ENCODE data around the gene DDX27. TPM values are rescaled to one million over a fixed set of nuclear protein-coding genes. Genes with fewer than 3 reads are reported as not detected.
A peak's percentile ranks its signal among the peaks of the same experiment; 100 is the strongest.

The DDX27 gene
- total and polyA plus RNA-seq, 9 of the 15 experiments (the other 6 are each of a cell fraction or from before 2014, with no cell fraction given): 17.9 to 79.3 (median 57.0) TPM

- no peaks in the 10 kb centered on the region for H3K27me3 ChIP-seq (ENCODE audit: control insufficient read depth in 2 of 2, insufficient read depth in 2 of 2, low read length in 2 of 2)
- H2AFZ ChIP-seq (ENCODE audit: low read depth, low read length): no peak overlapping the region
- peak overlapping the region; percentile 93 for H3K4me3 ChIP-seq
- FAIRE-seq: no peak
- peaks cover 91% of the 10 kb centered on the region for H4K20me1 ChIP-seq (replicated peaks; ENCODE audit: control insufficient read depth, insufficient read depth, low read length)
- intact Hi-C loops (cut with micrococcal nuclease): no loop called here
- H3K4me1 ChIP-seq (replicated peaks in 1 of 2; ENCODE audit: control insufficient read depth in 2 of 2, insufficient read depth in 2 of 2, low read length in 2 of 2): peaks cover 7 to 47% of the 10 kb centered on the region in 2 experiments
- DNase-seq (ENCODE audit: extremely low read depth in 1 of 4, low spot score in 3 of 4): peak in 2 of 4 experiments; percentile 14 to 26
- BruUV-seq (replicated peaks): no TSS peak
- H3K27ac ChIP-seq (ENCODE audit: extremely low read depth, low read depth, low read length): peak overlapping the region; percentile 95; the same call in 2 of the 3 replicates
- ATAC-seq: peak; percentile 6; the same call in 2 of the 3 replicates
- H3K36me3 ChIP-seq (ENCODE audit: control insufficient read depth, insufficient read depth, low read length): peaks cover 100% of the 10 kb centered on the region
- peaks cover 100% of the 10 kb centered on the region for H3K79me2 ChIP-seq (ENCODE audit: control insufficient read depth, insufficient read depth, low read length)
- POLR2A ChIA-PET: interaction anchor here (6.0 kb wide), 1 partner anchor 7 kb away, joined by 68 read pairs; no protein-coding TSS in a partner anchor
- in situ Hi-C loops (cut with MboI): no loop called here
- CTCF ChIA-PET (ENCODE audit: low intra/inter-chr PET ratio): interaction anchor here (0.7 kb wide), 1 partner anchor 1993 kb away, joined by 4 read pairs; no protein-coding TSS in a partner anchor
- H3K4me2 ChIP-seq (ENCODE audit: insufficient read depth, low read length): peak overlapping the region; percentile 99
- H3K9me1 ChIP-seq (ENCODE audit: control insufficient read depth, insufficient read depth, low read length): peaks cover 21% of the 10 kb centered on the region
- H3K9ac ChIP-seq (ENCODE audit: insufficient read depth in 1 of 2, low read depth in 2 of 2, low read length in 2 of 2): peak overlapping the region; percentile 61 to 99; a peak in 3 of 4 replicates
- peaks cover 2% of the 10 kb centered on the region; the same call in 1 of the 2 replicates for H3K9me3 ChIP-seq (replicated peaks; ENCODE audit: control insufficient read depth, insufficient read depth, low read depth, low read length)
- WGBS (ENCODE audit: insufficient coverage, low coverage, missing lambda C conversion rate): 16% methylated on average over 3 of the region's 3 CpGs
- TF ChIP-seq PCBP2 (IDR thresholded peaks at IDR 0.05; ENCODE audit: low read depth, low read length, poor library complexity, severe bottlenecking) (no peak), CREBBP (IDR thresholded peaks at IDR 0.05; ENCODE audit: low read depth, low read length) (no peak), ZNF75A (CRISPR knock-in tag; IDR thresholded peaks at IDR 0.05) (peak; percentile 55; the same call in 1 of the 2 replicates), NR4A1 (CRISPR knock-in tag; IDR thresholded peaks at IDR 0.05) (no peak), NR4A1 (tag; IDR thresholded peaks at IDR 0.05) (no peak), NCOR1 (IDR thresholded peaks at IDR 0.05) (no peak), POLR2A (conservative IDR thresholded peaks at IDR 0.05) (peak; percentile 58), CHCHD3 (CRISPR knock-in tag; IDR thresholded peaks at IDR 0.05) (no peak), ZNF740 (CRISPR knock-in tag; IDR thresholded peaks at IDR 0.05) (no peak), ZNF740 (tag; IDR thresholded peaks at IDR 0.05) (no peak), CHD4 (IDR thresholded peaks at IDR 0.05; ENCODE audit: insufficient read depth, insufficient replicate concordance, low read depth, low read length, poor library complexity, severe bottlenecking) (no peak), MYBL2 (IDR thresholded peaks at IDR 0.05; ENCODE audit: low read depth) (no peak), MYBL2 (CRISPR knock-in tag; IDR thresholded peaks at IDR 0.05; ENCODE audit: borderline replicate concordance) (no peak), SNRNP70 (optimal IDR thresholded peaks at IDR 0.05; ENCODE audit: low read depth, low read length) (no peak), ZNF436 (CRISPR knock-in tag; IDR thresholded peaks at IDR 0.05) (no peak), ZNF445 (CRISPR knock-in tag; IDR thresholded peaks at IDR 0.05; ENCODE audit: low read depth) (peak; percentile 72; the same call in 1 of the 2 replicates), POLR2AphosphoS5 (IDR thresholded peaks at IDR 0.05; ENCODE audit: control insufficient read depth, insufficient read depth, low read depth, low read length) (peak; percentile 58), RBFOX2 (IDR thresholded peaks at IDR 0.05; ENCODE audit: low read depth, low read length) (peak; percentile 49; the same call in 1 of the 2 replicates), MEF2D (tag; conservative IDR thresholded peaks at IDR 0.05; ENCODE audit: low read depth) (no peak), HNRNPL (IDR thresholded peaks at IDR 0.05; ENCODE audit: low read depth, low read length) (no peak), PKNOX1 (IDR thresholded peaks at IDR 0.05) (no peak)
Observed at GRCh38 chr20:49283703-49284625, 64.7 kb downstream of the DDX27 start.
